ENCODE measurements around the gene LRR1.
A peak's percentile ranks its signal among the peaks of the same experiment; 100 is the strongest.

LRR1 gene

DNA sequence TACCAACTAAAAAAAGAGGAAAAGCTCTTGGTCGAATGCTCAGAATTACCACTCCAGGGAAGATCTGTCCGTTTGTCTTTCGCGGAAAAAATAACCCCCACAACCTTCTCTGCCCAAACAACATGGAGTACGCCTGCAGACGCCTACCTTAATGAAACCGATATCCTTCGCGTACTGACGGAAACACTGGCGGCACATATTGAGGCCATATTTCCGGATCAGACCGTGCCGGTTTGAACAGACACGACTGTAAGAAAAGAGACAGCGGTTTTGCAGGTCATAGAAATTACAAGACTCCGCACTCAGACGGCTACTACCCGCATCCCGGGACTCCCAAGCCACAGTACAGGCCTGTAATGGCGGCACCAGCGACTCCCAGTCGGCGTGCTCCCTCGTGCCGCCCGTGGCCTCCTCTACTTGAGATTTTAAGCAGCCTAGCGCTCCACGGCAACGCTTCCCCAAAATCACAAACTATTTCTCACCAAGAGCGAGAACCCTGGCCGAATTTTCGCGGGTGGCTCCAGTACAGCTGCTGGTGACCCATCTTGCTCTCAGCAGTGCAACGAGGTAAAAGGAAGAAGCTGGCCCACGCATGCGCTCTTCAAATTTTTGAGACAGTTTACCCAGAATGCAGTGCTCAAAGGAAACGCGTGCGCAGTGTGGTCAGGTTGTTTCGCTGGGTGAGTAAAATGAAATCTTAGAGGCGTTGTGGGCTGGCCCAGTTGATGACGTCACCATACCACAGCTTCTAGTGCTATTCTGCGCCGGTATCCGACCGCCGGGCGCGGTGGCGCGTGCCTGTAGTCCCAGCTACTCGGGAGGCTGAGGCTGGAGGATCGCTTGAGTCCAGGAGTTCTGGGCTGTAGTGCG, 12.7 kb upstream of the LRR1 start, which contains the start of gene RPS29 (continued):
- TF ChIP-seq ZNF426 (tag by site-specific recombination; IDR thresholded peaks at IDR 0.05): no peak
- no peak for TF ChIP-seq ZNF48 (tag by site-specific recombination; IDR thresholded peaks at IDR 0.05)
- no peak for TF ChIP-seq ZNF585B (tag by site-specific recombination; IDR thresholded peaks at IDR 0.05)
- peak; percentile 79; the same call in 1 of the 2 replicates for TF ChIP-seq ZNF2 (tag by site-specific recombination; IDR thresholded peaks at IDR 0.05)

DNA sequence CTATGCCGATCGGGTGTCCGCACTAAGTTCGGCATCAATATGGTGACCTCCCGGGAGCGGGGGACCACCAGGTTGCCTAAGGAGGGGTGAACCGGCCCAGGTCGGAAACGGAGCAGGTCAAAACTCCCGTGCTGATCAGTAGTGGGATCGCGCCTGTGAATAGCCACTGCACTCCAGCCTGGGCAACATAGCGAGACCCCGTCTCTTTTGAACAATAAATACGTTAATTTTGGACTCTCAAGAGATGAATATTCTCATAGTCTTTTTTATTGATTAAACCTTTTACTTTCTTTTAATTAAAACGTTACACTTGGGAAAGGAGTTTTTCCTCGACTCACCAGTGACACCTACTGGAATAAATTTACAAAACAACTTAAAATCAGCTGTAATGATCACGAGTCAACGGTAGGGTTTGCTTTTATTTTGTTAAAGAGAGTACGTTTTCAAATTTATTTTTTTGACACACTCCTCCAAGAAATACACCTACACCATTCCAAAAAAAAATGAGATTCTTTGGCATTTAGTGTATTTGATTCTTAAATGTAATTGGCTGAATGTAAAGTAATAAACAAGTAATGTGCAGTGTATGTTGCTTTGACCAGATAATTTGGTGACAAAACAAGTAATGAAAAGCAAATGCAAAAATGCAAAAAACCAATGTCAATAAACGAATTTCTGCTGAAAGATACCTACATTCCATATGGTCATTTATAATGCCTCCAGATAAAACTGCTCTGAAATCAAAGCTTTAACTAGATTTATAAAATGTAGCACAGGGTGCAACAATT, 11.9 kb upstream of the LRR1 start:
- no peak overlapping the region for H3K27ac ChIP-seq (ENCODE audit: extremely low read depth, low read depth, low read length)
- peaks cover 26 to 30% of the 10 kb centered on the region in 2 experiments; a peak in 2 of 3 replicates for H3K36me3 ChIP-seq (ENCODE audit: control insufficient read depth in 2 of 2, insufficient read depth in 1 of 2, low read length in 2 of 2)
- ChIA-PET CTCF (interaction anchor here (0.6 to 1.8 kb wide), 15 partner anchors 9 to 504 kb away, joined by 3 to 8 read pairs (median 5); partner anchors contain the start of genes LRR1, MGAT2 and RPL36AL), POLR2A (interaction anchor here (0.5 to 3.3 kb wide), 11 partner anchors 8 to 275 kb away, joined by 3 to 43 read pairs (median 6); partner anchors contain the start of genes LRR1, MGAT2 and RPL36AL)
- peaks cover 9% of the 10 kb centered on the region for H3K4me1 ChIP-seq (ENCODE audit: control insufficient read depth, insufficient read depth, low read length)
- H3K4me3 ChIP-seq (ENCODE audit: low read depth, low read length): peak overlapping the region; percentile 21
- H3K9me3 ChIP-seq (ENCODE audit: control insufficient read depth, insufficient read depth, low read depth, low read length): no peaks in the 10 kb centered on the region
- TF ChIP-seq, protein P1, sequence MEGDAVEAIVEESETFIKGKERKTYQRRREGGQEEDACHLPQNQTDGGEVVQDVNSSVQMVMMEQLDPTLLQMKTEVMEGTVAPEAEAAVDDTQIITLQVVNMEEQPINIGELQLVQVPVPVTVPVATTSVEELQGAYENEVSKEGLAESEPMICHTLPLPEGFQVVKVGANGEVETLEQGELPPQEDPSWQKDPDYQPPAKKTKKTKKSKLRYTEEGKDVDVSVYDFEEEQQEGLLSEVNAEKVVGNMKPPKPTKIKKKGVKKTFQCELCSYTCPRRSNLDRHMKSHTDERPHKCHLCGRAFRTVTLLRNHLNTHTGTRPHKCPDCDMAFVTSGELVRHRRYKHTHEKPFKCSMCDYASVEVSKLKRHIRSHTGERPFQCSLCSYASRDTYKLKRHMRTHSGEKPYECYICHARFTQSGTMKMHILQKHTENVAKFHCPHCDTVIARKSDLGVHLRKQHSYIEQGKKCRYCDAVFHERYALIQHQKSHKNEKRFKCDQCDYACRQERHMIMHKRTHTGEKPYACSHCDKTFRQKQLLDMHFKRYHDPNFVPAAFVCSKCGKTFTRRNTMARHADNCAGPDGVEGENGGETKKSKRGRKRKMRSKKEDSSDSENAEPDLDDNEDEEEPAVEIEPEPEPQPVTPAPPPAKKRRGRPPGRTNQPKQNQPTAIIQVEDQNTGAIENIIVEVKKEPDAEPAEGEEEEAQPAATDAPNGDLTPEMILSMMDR (tag by site-specific recombination; IDR thresholded peaks at IDR 0.05): no peak; the same call in none of the 2 replicates
- TF ChIP-seq ZNF792 (tag by site-specific recombination; IDR thresholded peaks at IDR 0.05) (no peak), ZNF521 (tag by site-specific recombination; IDR thresholded peaks at IDR 0.05) (no peak), FEZF1 (tag by site-specific recombination; IDR thresholded peaks at IDR 0.05) (no peak), ZFP69B (tag by site-specific recombination; IDR thresholded peaks at IDR 0.05) (no peak), ZNF777 (tag by site-specific recombination; IDR thresholded peaks at IDR 0.05; ENCODE audit: borderline replicate concordance) (no peak), ZNF473 (tag by site-specific recombination; IDR thresholded peaks at IDR 0.05) (no peak), ZNF302 (tag by site-specific recombination; IDR thresholded peaks at IDR 0.05; ENCODE audit: low read depth) (no peak), ZNF514 (tag by site-specific recombination; IDR thresholded peaks at IDR 0.05) (no peak), ZNF423 (tag by site-specific recombination; IDR thresholded peaks at IDR 0.05) (no peak), ZNF621 (tag by site-specific recombination; IDR thresholded peaks at IDR 0.05) (no peak), ZNF10 (tag by site-specific recombination; IDR thresholded peaks at IDR 0.05) (no peak), ZNF341 (tag by site-specific recombination; IDR thresholded peaks at IDR 0.05; ENCODE audit: low read depth) (peak; percentile 69), YY2 (tag by site-specific recombination; IDR thresholded peaks at IDR 0.05) (no peak; the same call in 1 of the 2 replicates), ZNF202 (tag by site-specific recombination; IDR thresholded peaks at IDR 0.05; ENCODE audit: borderline replicate concordance) (no peak), ZNF248 (tag by site-specific recombination; IDR thresholded peaks at IDR 0.05) (no peak), ZNF791 (tag by site-specific recombination; IDR thresholded peaks at IDR 0.05) (no peak), ZNF670 (tag by site-specific recombination; IDR thresholded peaks at IDR 0.05; ENCODE audit: low read depth) (no peak)
- TF ChIP-seq, protein P2, sequence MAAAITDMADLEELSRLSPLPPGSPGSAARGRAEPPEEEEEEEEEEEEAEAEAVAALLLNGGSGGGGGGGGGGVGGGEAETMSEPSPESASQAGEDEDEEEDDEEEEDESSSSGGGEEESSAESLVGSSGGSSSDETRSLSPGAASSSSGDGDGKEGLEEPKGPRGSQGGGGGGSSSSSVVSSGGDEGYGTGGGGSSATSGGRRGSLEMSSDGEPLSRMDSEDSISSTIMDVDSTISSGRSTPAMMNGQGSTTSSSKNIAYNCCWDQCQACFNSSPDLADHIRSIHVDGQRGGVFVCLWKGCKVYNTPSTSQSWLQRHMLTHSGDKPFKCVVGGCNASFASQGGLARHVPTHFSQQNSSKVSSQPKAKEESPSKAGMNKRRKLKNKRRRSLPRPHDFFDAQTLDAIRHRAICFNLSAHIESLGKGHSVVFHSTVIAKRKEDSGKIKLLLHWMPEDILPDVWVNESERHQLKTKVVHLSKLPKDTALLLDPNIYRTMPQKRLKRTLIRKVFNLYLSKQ (tag by site-specific recombination; IDR thresholded peaks at IDR 0.05; ENCODE audit: borderline replicate concordance): no peak
- TF ChIP-seq, protein P3, sequence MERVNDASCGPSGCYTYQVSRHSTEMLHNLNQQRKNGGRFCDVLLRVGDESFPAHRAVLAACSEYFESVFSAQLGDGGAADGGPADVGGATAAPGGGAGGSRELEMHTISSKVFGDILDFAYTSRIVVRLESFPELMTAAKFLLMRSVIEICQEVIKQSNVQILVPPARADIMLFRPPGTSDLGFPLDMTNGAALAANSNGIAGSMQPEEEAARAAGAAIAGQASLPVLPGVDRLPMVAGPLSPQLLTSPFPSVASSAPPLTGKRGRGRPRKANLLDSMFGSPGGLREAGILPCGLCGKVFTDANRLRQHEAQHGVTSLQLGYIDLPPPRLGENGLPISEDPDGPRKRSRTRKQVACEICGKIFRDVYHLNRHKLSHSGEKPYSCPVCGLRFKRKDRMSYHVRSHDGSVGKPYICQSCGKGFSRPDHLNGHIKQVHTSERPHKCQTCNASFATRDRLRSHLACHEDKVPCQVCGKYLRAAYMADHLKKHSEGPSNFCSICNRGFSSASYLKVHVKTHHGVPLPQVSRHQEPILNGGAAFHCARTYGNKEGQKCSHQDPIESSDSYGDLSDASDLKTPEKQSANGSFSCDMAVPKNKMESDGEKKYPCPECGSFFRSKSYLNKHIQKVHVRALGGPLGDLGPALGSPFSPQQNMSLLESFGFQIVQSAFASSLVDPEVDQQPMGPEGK (tag by site-specific recombination; IDR thresholded peaks at IDR 0.05): peak; percentile 70; the same call in 1 of the 2 replicates
- TF ChIP-seq, protein P4, sequence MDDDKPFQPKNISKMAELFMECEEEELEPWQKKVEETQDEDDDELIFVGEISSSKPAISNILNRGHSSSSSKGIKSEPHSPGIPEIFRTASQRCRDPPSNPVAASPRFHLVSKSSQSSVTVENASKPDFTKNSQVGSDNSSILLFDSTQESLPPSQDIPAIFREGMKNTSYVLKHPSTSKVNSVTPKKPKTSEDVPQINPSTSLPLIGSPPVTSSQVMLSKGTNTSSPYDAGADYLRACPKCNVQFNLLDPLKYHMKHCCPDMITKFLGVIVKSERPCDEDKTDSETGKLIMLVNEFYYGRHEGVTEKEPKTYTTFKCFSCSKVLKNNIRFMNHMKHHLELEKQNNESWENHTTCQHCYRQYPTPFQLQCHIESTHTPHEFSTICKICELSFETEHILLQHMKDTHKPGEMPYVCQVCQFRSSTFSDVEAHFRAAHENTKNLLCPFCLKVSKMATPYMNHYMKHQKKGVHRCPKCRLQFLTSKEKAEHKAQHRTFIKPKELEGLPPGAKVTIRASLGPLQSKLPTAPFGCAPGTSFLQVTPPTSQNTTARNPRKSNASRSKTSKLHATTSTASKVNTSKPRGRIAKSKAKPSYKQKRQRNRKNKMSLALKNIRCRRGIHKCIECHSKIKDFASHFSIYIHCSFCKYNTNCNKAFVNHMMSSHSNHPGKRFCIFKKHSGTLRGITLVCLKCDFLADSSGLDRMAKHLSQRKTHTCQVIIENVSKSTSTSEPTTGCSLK (tag by site-specific recombination; IDR thresholded peaks at IDR 0.05): no peak
- TF ChIP-seq, protein P5, sequence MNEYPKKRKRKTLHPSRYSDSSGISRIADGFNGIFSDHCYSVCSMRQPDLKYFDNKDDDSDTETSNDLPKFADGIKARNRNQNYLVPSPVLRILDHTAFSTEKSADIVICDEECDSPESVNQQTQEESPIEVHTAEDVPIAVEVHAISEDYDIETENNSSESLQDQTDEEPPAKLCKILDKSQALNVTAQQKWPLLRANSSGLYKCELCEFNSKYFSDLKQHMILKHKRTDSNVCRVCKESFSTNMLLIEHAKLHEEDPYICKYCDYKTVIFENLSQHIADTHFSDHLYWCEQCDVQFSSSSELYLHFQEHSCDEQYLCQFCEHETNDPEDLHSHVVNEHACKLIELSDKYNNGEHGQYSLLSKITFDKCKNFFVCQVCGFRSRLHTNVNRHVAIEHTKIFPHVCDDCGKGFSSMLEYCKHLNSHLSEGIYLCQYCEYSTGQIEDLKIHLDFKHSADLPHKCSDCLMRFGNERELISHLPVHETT (tag by site-specific recombination; IDR thresholded peaks at IDR 0.05): 0 out of 2 replicates have a peak, but pooled peaks have one; percentile 54

Measured in HEK293 (cell line).